Upper lobe of left lung (tissue), 6 donors: Measurements from ENCODE around the gene DLL3. TPM values are rescaled to one million over a fixed set of nuclear protein-coding genes. Genes with fewer than 3 reads are reported as not detected.
A peak's percentile ranks its signal among the peaks of the same experiment; 100 is the strongest.

ENCODE experiments used
- ATAC-seq, 2 donors: fragments of 200-7000 bp; cut with Tn5 transposase; one replicate each; pipeline ENCODE4 v1.9.1; 2022; ENCODE audit warnings: mild to moderate bottlenecking in 2 of 2, moderate library complexity in 2 of 2; ENCODE audit not compliant: low FRiP score in 2 of 2
- DNase-seq, 2 donors: peaks; one replicate each; pipeline ENCODE4 v3.0.0-alpha.2; 2019 to 2020
- H3K27ac ChIP-seq, 4 donors: fragments of 200-600 bp; sonication (generic); one replicate each; pipeline ENCODE4 v1.5.1; 2016 to 2019
- H3K27me3 ChIP-seq, 4 donors: fragments of 200-600 bp; sonication (generic); one replicate each; pipeline ENCODE4 v1.5.1; 2017 to 2019
- H3K36me3 ChIP-seq, 4 donors: fragments of 200-600 bp; sonication (generic); one replicate each; pipeline ENCODE4 v1.5.1; 2016 to 2019
- H3K4me1 ChIP-seq, 4 donors: fragments of 200-600 bp; sonication (generic); one replicate each; pipeline ENCODE4 v1.5.1; 2018 to 2019
- H3K4me3 ChIP-seq, 4 donors: fragments of 200-600 bp; sonication (generic); one replicate each; pipeline ENCODE4 v1.5.1; 2017 to 2019; ENCODE audit warnings: mild to moderate bottlenecking in 2 of 4, moderate library complexity in 1 of 4
- H3K9me3 ChIP-seq, 4 donors: fragments of 200-600 bp; sonication (generic); one replicate each; pipeline ENCODE4 v1.5.1; 2018 to 2019
- EP300 ChIP-seq, 4 donors: sonication (generic); formaldehyde crosslinking; IDR thresholded peaks; one replicate each; pipeline ENCODE4 v1.5.1; 2017; ENCODE audit warnings: antibody characterized with exemption in 4 of 4, control low read depth in 2 of 4
- POLR2A ChIP-seq, 4 donors: fragments of 450-650 bp; IDR thresholded peaks; one replicate each; pipeline ENCODE4 v1.5.1; 2016 to 2017; ENCODE audit warnings: antibody characterized with exemption in 4 of 4, mild to moderate bottlenecking in 2 of 4
- POLR2AphosphoS5 ChIP-seq, 2 donors: sonication (generic); formaldehyde crosslinking; IDR thresholded peaks; one replicate each; pipeline ENCODE4 v1.5.1; 2017; ENCODE audit warnings: antibody characterized with exemption in 2 of 2
- whole genome bisulfite sequencing, 2 donors: methylation state at CpG; one replicate each; pipeline ENCODE4 v1.1.5; 2017 to 2018; 5-methylcytosine and 5-hydroxymethylcytosine counted together
- total RNA-seq, 6 donors: library from RNA; depleted of rRNA in 4 of 6; stranded (reverse); fragments of >200 nt in 4 of 6; gene quantifications; one replicate each; pipeline versions ENCODE4 v1.1.0 to v1.2.1, GENCODE V29; 2016 to 2021
- TF ChIP-seq, protein P1 (sequence below), 6 experiments: fragments of 450-650 bp in 4 of 6; fragments of 200-600 bp in 2 of 6; sonication (generic) in 2 of 6; IDR thresholded peaks; one replicate each; pipeline ENCODE4 v1.5.1; 2016 to 2019; ENCODE audit warnings: antibody characterized with exemption in 6 of 6
- donor health status: DM: no; HTN: no; CAD: no; lungs with moderate emphysema.
- donor health status: DM: no; HTN: yes; CAD: no; lungs with severe emphysema.

The DLL3 gene
- total RNA-seq, 6 donors from 2014 or later, result not detected

DNA sequence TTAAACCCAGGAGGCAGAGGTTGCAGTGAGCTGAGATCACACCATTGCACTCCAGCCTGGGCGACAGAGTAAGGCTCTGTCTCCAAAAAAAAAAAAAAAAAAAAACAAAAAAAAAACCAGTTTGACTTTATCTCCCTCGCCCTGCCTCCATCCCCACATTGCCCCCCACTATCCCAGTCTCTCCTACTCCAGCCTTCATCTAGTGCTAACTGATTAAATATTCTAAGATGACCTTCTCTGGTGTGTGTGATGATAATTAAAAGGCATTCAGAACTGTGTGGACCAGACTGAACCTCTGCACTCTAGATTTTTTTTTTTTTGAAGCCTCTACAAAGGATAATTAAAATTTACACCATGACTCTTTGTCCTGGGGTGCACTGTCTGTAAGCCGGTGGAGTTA lies 6.0 kb upstream of the DLL3 start:
- no peak overlapping the region for H3K4me3 ChIP-seq
- TF ChIP-seq POLR2AphosphoS5 (IDR thresholded peaks at IDR 0.05) (no peak), EP300 (IDR thresholded peaks at IDR 0.05) (no peak), POLR2A (IDR thresholded peaks at IDR 0.05) (no peak)
- TF ChIP-seq, protein P1, sequence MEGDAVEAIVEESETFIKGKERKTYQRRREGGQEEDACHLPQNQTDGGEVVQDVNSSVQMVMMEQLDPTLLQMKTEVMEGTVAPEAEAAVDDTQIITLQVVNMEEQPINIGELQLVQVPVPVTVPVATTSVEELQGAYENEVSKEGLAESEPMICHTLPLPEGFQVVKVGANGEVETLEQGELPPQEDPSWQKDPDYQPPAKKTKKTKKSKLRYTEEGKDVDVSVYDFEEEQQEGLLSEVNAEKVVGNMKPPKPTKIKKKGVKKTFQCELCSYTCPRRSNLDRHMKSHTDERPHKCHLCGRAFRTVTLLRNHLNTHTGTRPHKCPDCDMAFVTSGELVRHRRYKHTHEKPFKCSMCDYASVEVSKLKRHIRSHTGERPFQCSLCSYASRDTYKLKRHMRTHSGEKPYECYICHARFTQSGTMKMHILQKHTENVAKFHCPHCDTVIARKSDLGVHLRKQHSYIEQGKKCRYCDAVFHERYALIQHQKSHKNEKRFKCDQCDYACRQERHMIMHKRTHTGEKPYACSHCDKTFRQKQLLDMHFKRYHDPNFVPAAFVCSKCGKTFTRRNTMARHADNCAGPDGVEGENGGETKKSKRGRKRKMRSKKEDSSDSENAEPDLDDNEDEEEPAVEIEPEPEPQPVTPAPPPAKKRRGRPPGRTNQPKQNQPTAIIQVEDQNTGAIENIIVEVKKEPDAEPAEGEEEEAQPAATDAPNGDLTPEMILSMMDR (IDR thresholded peaks at IDR 0.05), result no peak
- no peaks in the 10 kb centered on the region for H3K9me3 ChIP-seq
- DNase-seq (no peak), ATAC-seq (no peak)
- H3K4me1 ChIP-seq, result peaks cover 2 to 4% (median 3%) of the 10 kb centered on the region in 4 donors
- H3K27ac ChIP-seq, result no peak overlapping the region
- peaks cover 11 to 43% (median 33%) of the 10 kb centered on the region in 4 donors for H3K36me3 ChIP-seq
- peaks cover 0 to 8% (median 4%) of the 10 kb centered on the region in 4 donors for H3K27me3 ChIP-seq
- 83 to 89% methylated on average over 3 of the region's 3 CpGs for WGBS, 2 donors

DNA sequence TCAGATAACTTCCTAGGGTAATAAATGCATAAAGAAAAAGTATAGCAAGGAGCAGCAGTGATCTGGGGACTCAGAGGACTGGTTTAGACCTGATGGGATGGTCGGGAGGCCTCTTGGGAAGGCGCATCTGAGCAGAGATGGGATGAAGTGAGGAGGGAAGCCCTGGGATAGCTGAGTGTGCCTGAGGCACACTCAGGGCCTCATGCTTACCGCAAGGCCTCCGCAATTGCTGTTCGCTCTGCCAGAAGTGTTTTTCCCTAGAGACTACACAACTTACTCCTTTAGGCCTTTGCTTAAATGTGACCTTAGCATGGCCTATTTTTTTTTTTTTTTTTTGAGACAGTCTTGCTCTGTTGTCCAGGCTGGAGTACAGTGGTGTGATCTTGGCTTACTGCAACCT lies 4.1 kb upstream of the DLL3 start:
- Histone ChIP-seq H3K27me3 (peaks cover 0 to 26% (median 18%) of the 10 kb centered on the region in 4 donors), H3K4me1 (peaks cover 14 to 19% (median 19%) of the 10 kb centered on the region in 4 donors), H3K27ac (no peak overlapping the region), H3K9me3 (no peaks in the 10 kb centered on the region), H3K36me3 (peaks cover 0 to 25% (median 15%) of the 10 kb centered on the region in 4 donors), H3K4me3 (no peak overlapping the region)
- no peak for TF ChIP-seq POLR2AphosphoS5 (IDR thresholded peaks at IDR 0.05)
- TF ChIP-seq EP300 (IDR thresholded peaks at IDR 0.05), result no peak
- no peak for TF ChIP-seq POLR2A (IDR thresholded peaks at IDR 0.05)
- TF ChIP-seq, protein P1 (IDR thresholded peaks at IDR 0.05), result no peak
- 85 to 91% methylated on average over 5 of the region's 5 CpGs for WGBS, 2 donors
- no peak for ATAC-seq
- DNase-seq, result no peak

DNA sequence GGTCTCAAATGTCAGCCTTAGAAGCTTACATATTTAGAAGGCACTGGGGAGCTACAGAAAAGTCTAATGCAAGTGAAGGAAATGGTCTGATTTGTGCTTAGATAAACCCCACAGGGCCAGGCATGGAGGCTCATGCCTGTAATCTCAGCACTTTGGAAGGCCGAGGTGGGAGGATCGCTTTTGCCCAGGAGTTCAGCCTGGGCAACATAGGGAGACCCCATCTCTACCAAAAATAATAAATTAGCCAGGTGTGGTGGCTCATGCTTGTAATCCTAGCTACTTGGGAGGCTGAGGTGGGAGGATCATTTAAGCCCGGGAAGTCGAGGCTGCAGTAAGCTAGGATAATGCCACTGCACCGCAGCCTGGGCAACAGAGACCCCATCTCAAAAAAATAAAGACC lies 2.7 kb upstream of the DLL3 start:
- Histone ChIP-seq H3K9me3 (no peaks in the 10 kb centered on the region), H3K27ac (no peak overlapping the region), H3K27me3 (peaks cover 0 to 26% (median 18%) of the 10 kb centered on the region in 4 donors), H3K4me1 (peaks cover 14 to 19% (median 19%) of the 10 kb centered on the region in 4 donors), H3K4me3 (no peak overlapping the region), H3K36me3 (peaks cover 0 to 10% (median 2%) of the 10 kb centered on the region in 4 donors)
- 85 to 96% methylated on average over 5 of the region's 5 CpGs for WGBS, 2 donors
- no peak for DNase-seq
- no peak for ATAC-seq
- TF ChIP-seq, protein P1 (IDR thresholded peaks at IDR 0.05), result no peak
- no peak for TF ChIP-seq POLR2A (IDR thresholded peaks at IDR 0.05)
- TF ChIP-seq EP300 (IDR thresholded peaks at IDR 0.05), result no peak
- TF ChIP-seq POLR2AphosphoS5 (IDR thresholded peaks at IDR 0.05), result no peak

DNA sequence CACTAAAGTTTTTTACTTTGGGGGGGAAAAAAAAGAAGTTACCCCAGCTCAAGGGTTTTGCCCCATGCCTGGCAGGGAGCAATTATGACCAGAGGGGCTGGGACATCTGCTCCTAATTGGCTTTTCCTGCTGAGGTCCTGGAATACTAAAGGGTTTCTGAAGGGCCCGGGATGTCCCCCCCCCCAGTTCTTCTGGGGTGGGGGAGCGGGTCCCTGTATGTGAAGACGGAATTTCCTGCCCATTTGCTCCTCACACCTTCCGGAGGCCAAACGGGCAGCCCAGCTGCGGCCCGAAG lies 1.1 kb upstream of the DLL3 start:
- WGBS, 2 donors, result 0% methylated on average over 3 to 5 of the region's 7 CpGs
- Histone ChIP-seq H3K4me3 (no peak overlapping the region), H3K4me1 (peaks cover 14 to 23% (median 20%) of the 10 kb centered on the region in 4 donors), H3K9me3 (no peaks in the 10 kb centered on the region), H3K36me3 (no peaks in the 10 kb centered on the region), H3K27ac (no peak overlapping the region), H3K27me3 (peaks cover 0 to 26% (median 18%) of the 10 kb centered on the region in 4 donors)
- no peak for ATAC-seq
- TF ChIP-seq POLR2AphosphoS5 (IDR thresholded peaks at IDR 0.05), result no peak
- TF ChIP-seq EP300 (IDR thresholded peaks at IDR 0.05), result no peak
- TF ChIP-seq, protein P1 (IDR thresholded peaks at IDR 0.05), result peak in 1 of 6 experiments; percentile 18
- no peak for TF ChIP-seq POLR2A (IDR thresholded peaks at IDR 0.05)
- no peak for DNase-seq
